Fibroblast of skin of back (primary cell): Measurements from ENCODE around the gene ZMIZ1.

Source experiments
- DNase-seq: peaks from one replicate; pipeline ENCODE4 v3.0.0-alpha.2; 2013

Gene ZMIZ1

DNA sequence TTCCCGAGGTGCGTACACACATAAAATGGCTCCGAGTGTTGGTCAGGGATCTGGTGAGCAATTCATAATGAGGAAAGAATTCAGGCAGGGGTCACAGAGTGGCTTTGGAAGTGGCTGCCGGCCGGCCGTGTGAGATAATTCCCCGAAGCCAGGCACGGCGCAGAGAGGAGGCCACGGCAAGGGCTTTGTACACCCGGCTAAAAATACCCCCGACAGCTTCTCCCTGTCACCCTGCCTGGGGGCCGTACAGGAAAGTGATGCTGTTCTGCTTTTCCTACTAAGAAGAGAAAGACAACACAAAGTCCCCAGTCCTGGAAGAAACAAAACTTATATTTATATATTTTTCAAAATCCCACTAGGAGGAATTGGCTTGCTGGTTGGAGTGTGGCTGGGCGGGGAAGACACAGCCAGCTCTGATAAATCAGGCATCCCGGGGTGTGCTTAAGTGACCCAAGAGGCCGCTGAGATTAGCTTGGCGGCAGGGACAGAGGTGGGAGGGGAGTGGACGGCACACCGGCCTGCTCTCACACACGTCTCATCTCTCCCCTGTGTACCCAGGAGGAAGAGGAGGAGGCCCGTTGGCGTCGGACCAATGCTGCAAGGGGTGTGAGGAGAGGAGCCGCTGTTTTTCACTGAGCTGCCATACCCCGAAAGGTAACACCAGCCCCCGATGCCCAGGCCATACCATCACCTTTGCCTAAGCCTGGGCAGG lies 70.5 kb downstream of the ZMIZ1 start:
- peak; percentile 86 for DNase-seq

DNA sequence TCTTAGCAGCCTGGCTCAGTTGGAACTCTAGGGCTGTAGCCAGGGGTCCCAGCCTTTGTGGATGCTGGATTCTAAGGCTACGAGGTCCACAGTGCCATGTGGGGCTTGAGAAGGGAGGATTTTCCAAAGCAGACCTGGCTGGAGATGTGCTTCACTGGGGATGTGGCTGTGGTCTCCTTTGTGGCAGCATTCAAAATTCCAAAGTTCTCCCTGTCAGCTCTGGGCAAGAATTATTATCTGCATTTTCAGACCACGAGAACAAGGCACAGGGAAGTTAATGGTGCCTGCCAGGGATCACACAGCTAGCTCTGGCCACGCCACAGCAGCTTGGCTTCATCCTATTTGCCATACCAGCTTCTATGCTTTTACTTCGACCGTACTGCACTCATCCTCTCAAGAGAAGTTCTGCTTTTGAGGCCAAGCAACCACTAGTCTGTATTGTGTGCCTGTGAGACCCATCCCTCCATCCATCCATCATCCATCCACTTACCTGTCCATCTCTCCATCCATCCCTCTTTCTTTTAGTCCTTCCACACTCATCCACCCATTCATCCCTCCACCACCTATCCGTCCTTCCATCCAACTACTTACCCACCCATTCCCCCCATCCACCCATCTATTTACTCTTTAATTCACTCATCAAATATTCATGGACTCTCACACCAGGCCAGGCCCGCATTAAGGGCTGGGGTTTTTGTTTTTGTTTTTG lies 71.5 kb downstream of the ZMIZ1 start:
- no peak for DNase-seq

DNA sequence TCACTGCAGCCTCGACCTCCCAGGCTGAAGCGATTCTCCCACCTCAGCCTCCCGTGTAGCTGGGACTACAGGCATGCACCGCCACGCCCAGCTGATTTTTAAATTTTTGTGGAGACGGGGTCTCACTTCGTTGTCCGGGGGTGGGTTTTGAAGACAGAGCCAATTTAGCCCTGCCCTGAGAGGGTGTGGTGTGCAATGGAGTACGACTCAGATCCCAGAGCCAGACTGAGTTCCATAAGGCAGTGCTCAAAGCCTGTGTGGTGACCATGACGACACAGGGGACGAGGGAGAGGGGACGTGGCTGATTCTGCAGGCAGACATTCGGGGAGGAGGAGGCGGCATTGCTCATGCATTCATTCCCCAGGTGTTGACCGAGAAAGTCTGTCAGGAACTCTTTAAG lies 72.1 kb downstream of the ZMIZ1 start:
- peak; percentile 50 for DNase-seq

DNA sequence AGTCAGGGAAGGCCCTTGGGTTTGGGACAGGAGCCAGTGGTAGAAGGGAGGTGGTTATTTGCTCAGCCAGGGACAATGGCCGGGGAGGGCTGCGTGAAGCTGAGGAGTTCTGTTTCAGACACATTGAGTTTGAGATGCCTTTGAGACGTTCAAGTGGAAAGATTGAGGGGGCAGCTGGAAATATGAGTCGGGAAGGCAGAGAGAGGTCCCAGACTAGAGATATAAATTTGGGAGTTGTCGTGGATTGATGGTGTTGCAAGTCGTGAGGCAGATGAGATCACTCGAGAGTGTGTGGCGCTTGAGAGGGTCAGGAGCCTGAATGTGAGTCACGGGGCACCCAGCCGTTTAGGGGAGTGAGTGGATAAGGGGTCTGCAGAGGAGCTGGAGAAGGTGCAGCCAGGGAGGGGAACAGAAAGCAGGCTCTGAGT lies 73.3 kb downstream of the ZMIZ1 start:
- DNase-seq = peak; percentile 45

DNA sequence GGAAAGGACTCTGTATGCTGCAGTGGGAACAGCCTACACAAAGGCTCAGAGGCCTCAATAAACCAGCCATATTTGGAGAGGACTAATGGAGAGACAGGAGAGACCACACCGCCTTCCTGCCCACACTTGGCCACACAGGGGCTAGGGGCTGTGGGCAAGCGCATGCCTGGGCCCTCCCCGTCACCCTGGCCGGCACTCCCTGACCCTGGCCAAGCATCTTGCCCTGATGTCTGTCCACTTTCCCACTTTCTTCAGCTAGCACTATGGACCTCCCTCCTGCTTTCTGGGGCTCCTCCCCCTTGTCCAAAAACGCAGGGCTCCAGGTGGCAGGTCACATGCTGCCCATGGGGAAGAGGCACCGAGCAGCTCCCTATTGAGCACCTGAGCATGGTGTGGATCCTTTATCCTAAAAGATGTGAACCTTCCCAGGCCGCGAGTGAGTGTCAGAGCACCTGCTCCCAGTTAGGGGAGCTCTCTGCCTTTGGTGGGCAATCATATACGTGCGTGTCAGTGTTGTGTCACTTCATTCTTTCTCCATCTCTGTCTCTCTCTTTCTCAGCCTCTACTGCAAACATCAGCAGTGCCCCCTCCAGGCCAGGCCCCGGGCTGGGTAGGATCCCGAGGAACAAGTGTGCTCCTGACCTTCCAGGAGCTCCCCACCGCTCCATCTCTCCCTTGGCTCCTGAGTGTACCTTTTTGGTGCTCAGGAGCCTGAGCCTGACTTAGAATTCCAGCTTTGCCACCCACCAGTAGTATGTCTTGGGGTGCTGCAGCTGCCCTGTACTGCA lies 74.0 kb downstream of the ZMIZ1 start:
- no peak for DNase-seq

DNA sequence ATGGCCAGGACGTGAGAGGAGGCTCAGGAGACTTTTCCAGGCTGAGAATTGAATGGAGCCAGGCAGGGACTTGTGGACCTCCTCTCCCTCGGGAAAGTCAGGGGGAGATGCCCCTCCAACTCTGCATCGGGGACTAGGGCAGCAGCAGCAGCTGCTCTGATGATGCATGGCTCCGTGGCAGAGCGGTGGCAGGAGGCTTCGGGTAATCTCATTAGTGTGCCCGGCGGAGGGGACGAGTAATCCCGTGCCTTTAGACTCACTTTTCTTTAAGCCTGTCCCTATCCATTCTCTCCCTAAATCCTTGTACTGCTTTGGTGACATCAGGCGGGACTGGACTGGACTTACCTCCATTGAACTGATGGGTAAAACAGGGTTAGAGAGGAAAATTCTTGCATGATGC lies 75.1 kb downstream of the ZMIZ1 start:
- DNase-seq = no peak

DNA sequence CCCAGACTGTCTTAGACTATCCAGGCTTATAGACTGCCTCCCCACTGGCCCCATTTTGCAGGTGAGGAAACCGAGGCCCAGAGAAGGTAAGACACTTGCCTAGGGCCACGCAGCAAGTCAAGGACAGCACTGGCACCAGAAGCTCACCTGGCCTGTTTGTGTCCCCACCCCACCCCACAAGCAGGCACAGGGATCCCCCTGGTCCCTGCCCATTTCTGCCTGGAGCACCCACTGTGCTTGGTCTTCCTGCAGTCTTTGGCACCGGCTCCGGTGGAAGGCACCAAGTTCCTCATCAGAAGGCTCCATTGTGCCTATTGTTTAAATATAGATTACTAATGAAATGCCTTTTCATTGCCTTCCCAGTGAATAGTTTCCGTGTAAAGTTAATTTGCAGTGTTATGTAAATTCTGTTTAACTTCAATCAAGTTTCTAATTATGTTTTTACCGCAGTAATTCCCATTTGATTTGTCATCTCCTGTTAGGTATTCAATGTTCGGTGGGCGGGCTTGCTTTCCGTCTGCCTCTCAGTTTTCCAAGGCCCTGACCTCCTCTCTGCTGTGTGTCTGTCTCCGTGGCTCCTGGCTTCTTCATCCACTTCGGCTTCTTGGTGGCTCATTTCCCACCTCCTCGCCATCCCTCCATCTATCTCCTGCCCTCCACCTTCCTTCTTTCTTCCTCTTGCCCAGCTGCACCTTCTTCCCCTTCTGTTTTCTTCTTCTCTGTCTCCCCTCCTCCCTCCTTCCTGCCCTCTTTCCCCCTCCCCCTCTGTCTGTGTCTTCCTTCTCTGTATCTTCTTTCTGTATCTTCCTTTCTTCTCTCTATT lies 75.8 kb downstream of the ZMIZ1 start:
- DNase-seq = peak; percentile 64

DNA sequence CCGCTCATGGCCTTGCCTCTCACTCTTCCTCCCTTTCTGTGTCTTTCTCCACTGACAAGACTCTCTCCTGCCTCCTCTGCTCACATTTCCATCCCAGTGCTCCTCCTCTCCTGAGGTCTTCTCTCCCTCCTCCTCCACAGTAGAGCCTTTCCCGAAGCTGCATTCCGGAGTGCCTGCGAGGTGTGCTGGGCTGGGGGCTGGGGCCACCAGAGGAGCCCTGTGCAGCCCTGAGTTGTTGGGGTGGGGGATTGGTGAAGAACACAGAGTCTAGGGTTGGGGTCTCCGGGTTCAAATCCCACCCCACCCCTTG lies 76.4 kb downstream of the ZMIZ1 start:
- DNase-seq = no peak

DNA sequence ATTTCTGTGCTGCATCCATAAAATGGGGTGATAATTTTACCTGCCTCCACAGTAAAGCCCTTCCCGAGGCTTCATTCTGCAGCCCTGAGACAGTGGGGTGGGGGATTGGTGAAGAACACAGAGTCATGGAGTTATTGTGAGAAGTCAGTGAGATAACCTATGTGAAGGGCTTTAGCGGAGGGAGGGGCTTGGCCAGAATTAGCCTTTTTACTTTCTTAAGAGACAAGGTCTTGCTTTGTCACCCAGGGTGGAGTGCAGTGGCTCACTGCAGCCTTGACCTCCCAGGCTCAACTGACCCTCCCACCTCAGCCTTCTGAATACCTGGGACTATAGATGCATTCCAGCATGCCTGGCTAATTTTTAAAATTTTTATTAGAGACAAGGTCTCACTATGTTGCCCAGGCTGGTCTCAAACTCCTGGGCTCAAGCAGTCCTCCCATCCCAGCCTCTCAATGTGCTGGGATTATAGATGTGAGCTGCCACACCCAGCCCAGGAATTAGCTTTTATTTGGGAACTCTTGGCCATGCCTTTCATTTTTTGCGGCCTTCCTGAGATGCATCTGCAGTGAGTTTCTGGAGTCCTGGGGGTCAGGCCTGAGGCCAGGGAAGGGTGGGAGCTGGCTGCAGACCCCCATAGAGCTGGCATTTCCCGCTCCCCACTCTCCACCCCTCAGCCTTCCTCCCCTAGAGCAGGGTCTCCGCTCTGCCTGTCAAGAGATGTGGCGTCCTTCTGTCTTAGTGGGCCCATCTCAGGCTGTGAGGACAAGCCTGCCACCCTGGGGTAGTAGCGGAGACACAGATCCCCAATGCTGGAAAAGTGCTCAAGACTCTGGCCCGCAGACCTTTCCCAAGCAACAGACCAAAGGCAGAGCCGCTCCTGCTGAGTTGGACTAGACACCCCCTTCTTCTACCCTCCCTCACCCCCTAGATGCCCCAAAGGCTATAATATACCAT lies 77.0 kb downstream of the ZMIZ1 start:
- peak; percentile 75 for DNase-seq

DNA sequence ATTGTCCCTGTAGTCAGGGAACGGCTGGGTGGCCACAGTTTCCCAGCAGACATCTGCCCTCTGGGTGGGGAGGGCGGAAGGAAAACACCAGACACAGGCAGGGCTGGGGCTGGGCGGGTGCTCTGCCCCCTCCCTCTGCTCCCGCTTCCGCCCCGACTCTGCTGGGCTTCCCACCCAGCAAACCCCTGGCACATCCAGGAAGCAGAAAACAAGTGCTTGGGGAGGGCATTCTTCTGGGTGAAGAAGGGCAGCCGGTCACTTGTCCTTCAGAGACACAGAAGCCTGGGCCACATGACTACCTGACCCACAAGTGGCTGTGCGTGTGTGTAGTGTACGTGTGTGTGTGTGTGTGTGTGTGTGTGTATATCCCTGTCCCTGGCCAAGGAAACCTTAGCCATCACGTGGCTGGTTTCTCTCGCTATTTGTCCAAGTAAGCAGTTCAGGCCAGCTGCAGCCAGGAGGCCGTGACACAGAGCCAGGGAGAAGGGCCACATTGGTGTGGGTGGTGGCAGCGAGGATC lies 77.9 kb downstream of the ZMIZ1 start:
- peak; percentile 42 for DNase-seq

DNA sequence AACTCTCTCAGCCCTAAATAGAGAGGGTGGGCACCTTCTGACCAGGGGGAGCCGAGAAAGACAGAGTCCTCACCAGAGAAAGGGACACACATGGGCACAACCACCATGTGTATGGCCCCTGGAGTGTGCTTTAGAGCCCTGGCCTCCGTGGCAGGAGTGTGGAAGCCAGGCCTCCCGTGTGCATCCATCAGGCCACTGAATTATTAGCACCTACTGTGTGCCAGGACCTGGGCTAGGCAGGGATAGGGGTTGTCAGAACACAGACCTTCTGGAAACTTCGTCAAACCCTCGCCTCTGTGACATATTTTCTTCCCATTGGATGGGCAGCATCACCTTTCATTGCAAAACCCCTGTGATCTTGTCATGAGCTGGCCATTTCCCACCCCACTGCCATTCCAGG lies 78.5 kb downstream of the ZMIZ1 start:
- DNase-seq = no peak

DNA sequence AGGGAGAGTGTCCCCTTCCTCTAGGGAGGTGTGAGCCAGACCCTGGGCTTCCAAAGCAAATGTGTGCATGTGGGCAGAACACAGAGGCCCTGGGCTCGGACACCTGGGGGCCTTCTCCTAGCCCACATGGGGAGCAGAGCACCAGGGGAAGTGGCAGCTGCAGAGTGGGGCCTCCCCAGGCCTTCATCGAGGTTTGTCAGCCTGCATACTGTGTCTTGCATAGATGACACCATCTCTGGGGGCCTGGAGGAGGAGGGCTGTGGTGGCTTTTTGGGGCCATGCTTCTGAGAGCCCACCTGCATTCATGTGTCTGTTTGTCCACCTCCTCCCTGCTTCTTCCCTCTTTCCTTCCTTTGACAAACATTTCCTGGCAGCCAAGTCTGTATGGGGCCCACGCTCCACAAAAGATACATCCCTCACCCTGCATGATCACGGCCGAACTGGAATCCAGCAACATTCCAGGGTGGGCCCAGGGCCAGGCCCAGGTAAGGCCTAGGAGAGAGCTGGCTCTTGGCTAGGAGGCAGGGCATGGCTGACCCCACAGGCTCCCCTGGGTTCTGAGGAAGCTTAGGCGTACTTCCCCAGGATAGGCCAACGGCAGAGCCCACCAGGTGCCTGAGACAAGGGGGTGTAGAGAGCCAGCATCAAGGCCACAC lies 79.2 kb downstream of the ZMIZ1 start:
- no peak for DNase-seq

DNA sequence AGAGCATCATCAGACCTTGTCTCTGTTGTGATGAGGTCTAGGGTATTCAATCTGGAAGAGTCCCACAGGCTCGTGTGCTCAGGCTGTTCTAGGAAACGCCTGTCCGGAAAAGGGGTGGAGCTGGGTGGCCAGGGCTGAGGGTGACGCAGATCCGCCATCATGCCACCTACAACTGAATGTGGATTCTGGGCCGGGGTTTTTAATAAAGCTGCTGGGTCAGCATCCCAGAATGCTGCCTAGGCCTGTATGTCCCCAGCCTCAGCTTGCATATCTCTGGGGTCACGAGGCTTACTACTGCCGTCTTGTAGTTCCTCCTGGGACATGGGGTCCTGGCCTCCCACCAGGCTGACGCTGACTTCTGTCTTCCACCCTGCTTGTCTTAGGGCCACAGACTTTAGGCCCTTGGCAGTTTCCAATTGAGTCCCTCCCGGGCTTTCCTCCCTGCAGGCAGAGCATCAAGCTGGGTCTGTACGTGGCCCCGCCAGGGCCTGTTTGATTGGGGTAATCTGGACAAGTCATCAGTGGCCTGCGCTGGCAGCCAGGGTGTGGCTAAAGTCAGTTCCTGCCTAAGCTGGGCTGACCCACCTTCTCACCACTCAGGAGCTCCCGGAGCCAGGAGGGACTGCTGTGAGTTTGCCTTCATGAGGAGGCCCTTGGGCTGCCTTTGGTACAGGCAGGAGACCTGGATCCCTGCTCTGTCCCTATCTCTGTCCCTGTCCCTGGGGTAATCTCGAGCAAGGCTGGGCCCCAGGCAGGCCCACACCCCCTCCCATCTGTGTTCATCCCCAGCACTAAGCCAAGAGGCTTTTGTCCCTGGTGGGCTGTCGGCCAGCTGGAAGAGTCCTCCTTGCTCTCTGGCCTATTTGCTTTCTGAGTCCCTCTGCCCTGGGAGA lies 79.9 kb downstream of the ZMIZ1 start:
- peak; percentile 43 for DNase-seq

DNA sequence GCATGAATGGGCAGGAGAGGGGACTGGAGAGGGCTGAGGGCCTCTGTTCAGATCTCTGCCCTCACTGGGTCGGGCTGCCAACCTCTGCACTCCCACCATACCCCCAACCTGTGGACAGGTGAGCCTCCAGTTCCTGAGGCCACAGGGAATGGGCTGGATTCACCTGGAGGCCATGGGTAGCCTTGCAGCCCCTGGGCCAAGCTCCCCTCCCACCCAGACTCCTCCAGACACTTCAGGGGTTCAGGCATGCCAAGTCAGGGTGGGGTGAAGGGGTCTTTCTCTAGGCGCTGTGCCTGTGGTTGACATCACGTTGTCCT lies 80.5 kb downstream of the ZMIZ1 start:
- no peak for DNase-seq

DNA sequence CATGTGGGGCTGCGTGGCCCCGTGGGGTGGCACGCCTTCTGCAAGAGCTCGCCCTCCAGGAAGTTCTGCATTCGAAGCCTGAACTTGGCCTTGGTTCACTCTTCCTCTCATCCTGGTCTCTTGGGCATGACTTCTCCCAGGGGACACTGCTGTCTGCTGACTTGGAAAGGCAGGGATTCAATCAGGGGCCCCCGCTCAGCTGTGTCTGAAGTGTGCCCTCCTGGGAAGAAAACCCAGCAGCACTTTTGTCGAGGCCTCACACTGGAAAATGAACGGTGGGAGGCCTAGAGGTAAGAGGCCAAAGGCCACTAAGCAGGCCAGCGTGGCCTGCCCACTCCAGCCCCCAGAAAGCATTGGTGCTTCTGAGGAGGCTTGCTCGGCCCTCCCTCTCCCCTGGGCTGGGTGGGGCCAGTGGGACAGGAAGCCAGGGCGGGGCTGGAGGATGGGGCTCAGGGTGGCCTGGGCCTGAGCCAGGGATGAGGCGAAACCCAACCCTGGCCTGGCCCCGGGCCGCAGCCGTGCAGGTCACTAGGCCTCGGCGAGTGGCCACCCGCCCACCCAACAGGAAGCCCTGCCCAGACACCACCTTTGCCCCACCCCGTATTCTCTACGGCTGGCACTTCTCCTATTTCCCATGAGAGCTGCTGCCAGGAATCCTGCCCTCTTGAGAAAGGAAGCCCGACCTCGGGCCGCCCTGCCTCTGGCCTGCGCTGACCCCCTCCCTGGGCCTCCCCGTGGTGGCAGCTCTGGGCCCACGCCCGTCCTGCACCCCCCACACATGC lies 81.1 kb downstream of the ZMIZ1 start:
- peak; percentile 89 for DNase-seq

DNA sequence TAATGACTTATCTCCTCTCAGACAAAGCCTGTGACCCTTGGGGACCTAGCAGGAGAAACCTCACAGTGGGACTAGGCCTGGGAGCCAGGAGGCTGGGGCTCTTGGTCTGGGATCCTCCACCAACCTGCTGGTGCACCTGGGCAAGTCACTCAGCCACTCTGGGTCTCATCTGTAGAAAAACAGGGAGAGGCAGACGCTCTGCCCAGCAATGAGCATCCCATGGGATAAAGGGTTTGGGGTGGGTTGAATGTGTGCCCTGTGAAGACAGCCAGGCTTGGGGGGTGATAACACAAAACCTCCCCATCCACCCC lies 81.6 kb downstream of the ZMIZ1 start:
- DNase-seq = no peak

DNA sequence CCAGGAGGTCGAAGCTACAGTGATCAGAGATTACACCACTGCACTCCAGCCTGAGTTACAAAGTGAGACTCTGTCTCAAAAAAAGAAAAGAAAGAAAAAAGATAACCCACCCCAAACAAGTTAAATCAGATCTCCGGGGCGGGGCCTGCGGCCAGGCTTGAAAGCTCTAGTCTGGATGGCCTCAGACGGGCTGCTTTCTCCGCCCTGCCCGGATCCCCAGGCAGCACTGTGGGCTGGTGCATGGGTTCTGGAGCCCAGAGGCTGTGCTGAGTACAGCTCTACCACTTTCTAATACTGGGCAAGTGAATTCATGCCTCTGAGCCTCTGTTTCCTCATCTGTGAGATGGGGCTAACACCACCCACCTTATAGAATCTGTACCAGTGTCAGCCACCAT lies 83.7 kb downstream of the ZMIZ1 start:
- DNase-seq = no peak

DNA sequence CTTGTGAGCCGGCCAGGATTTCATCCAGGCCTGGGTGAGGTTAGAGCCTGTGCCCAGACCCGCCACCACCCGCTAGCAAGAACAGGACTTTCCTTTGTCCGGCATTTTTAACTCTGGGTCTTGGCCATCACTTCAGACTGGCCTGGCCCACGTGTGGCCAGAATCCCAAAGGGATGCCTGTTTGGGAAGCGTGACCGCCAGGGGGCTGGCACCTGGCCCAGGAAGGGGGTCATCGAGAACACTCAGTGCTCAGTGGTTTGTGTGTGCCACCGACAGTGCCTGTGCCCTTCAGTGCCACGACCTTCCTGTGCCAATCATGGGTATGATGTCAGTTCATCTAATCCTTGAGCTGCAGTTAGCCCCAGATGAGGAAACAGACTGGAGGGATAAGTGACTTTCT lies 85.0 kb downstream of the ZMIZ1 start:
- no peak for DNase-seq
